LHCN-M2 (cell line): ENCODE measurements around the gene CDX2. TPM values are rescaled to one million over a fixed set of nuclear protein-coding genes. Genes with fewer than 3 reads are reported as not detected.

Source experiments
- DNase-seq: peaks from one replicate; pipeline ENCODE4 v3.0.0-alpha.2; 2012; ENCODE audit warnings: low read depth
- total RNA-seq: library from RNA; depleted of rRNA; stranded (reverse); fragments of >200 nt; gene quantifications from 2 replicates; pipeline ENCODE4 v1.2.3, GENCODE V29; 2014

CDX2 gene
- total RNA-seq, 1 experiment from 2014 or later, result not detected

GRCh38 chr13:27933118-27933517 is 36.0 kb downstream of the CDX2 start:
- no peak for DNase-seq

- DNase-seq, result no peak
These were observed 39.2 kb downstream of the CDX2 start for GRCh38 chr13:27929868-27930267.

GRCh38 chr13:27928805-27929753 is 40.0 kb downstream of the CDX2 start:
- no peak for DNase-seq

DNA sequence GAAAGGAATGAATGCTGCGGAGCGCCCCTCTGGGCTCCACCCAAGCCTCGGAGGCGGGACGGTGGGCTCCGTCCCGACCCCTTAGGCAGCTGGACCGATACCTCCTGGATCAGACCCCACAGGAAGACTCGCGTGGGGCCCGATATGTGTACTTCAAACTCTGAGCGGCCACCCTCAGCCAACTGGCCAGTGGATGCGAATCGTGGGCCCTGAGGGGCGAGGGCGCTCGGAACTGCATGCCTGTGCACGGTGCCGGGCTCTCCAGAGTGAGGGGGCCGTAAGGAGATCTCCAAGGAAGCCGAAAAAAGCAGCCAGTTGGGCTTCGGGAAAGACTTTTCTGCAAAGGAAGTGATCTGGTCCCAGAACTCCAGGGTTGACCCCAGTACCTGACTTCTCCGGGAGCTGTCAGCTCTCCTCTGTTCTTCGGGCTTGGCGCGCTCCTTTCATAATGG is 40.7 kb downstream of the CDX2 start:
- DNase-seq, result no peak

GRCh38 chr13:27927444-27928352 is 41.4 kb downstream of the CDX2 start:
- no peak for DNase-seq

DNA sequence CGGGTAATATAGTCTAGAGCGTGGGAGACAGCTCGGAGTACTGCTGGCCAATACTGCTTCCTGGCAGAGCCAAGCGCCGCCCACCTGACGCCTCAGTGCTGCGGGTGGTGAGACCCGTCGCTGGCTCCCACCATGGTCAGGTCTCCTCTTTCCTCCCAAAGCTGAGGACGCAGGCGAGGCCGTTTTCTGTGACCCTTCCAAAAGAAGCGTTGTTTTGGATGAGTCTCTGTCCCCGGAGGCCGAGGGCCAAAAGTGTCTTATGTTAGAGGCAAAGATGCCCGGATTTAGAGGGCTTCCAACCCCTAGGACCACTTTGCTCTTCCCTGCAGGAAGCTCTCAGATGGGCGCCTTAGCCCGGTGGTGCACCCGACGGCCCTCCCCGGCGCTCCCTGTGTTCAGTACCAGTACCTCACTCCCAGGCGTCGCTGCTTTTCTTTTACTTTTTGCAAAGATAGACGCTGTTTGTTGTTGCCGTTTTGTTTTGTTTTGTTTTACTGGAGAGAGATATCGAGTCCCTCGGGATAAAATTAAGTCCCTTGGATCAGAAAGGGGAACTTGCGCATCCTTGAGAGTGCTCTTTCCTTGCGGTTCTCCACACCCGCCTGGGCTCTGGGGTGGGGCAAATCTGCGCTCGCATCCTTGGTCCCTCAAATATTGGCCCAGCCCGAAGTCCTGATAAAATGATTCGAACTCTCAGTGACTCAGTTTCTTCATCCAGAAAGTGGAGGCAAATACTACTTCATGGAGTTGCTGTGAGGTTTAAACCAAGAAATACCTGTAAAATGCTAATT is 42.3 kb downstream of the CDX2 start:
- no peak for DNase-seq

- DNase-seq, result no peak
These were observed 43.7 kb downstream of the CDX2 start for GRCh38 chr13:27925220-27925991.

DNA sequence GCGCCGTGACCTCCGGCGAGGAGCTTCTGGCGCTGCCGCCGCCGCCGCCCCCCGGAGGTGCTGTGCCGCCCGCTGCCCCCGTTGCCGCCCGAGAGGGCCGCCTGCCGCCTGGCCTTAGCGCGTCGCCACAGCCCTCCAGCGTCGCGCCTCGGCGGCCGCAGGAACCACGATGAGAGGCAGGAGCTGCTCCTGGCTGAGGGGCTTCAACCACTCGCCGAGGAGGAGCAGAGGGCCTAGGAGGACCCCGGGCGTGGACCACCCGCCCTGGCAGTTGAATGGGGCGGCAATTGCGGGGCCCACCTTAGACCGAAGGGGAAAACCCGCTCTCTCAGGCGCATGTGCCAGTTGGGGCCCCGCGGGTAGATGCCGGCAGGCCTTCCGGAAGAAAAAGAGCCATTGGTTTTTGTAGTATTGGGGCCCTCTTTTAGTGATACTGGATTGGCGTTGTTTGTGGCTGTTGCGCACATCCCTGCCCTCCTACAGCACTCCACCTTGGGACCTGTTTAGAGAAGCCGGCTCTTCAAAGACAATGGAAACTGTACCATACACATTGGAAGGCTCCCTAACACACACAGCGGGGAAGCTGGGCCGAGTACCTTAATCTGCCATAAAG is 44.5 kb downstream of the CDX2 start:
- DNase-seq, result no peak

DNA sequence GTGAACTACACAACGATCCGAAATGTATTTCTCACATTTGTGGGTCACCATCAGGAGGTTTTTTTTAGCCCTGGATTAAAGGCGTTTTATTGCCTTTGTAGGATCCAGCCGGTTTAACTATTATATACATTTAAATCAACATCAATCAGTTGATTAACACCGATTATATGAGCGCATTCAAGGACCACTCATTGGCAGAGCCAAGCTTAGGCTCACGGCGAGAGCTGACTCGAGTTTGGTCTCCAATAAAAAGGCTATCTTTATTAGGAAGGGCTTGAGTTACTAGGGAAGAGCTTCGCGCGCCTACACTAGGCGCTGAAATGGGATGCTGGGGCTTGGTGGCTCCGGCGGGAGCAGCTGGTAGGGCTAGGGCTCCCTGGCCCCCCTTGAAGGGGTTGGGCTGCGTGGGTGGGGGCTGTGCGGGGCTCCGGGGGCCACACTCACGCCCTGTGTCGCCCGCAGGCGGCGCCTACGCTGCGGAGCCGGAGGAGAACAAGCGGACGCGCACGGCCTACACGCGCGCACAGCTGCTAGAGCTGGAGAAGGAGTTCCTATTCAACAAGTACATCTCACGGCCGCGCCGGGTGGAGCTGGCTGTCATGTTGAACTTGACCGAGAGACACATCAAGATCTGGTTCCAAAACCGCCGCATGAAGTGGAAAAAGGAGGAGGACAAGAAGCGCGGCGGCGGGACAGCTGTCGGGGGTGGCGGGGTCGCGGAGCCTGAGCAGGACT is 45.2 kb downstream of the CDX2 start:
- no peak for DNase-seq

DNA sequence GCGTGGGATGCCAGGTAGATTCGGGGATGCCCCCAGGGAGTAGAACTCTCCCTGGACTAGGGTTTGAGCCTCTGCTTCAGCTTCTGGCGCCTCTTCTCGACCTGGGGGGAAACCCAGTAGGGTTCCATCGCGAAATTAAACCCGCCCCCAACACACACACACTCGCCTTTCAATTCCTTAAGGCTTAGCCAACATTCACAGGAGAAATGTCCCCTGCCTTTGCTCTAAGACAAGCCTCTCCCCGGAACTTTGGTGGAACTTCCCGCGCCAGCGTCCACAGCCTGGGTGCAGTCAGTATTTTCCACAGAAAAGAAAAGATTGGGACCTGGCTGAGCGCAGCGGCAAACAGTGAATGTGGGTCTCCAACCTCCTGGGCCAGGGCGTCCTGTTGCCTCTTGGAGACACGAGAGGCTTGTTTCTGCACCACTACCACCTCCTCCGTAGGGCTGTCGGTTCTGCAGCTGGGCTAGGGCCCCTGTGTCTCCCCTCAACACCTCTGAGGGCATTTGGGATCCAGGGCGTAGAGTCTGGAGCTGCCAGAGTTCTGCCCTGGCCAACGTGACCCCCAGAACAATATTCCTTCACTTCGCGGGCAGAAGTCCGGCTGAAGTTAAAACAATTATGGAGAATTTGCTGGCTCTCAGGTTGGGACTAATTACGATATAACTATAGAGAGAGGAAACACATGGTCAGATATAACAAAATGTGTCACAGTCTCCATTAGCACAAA is 46.1 kb downstream of the CDX2 start:
- DNase-seq, result no peak

DNA sequence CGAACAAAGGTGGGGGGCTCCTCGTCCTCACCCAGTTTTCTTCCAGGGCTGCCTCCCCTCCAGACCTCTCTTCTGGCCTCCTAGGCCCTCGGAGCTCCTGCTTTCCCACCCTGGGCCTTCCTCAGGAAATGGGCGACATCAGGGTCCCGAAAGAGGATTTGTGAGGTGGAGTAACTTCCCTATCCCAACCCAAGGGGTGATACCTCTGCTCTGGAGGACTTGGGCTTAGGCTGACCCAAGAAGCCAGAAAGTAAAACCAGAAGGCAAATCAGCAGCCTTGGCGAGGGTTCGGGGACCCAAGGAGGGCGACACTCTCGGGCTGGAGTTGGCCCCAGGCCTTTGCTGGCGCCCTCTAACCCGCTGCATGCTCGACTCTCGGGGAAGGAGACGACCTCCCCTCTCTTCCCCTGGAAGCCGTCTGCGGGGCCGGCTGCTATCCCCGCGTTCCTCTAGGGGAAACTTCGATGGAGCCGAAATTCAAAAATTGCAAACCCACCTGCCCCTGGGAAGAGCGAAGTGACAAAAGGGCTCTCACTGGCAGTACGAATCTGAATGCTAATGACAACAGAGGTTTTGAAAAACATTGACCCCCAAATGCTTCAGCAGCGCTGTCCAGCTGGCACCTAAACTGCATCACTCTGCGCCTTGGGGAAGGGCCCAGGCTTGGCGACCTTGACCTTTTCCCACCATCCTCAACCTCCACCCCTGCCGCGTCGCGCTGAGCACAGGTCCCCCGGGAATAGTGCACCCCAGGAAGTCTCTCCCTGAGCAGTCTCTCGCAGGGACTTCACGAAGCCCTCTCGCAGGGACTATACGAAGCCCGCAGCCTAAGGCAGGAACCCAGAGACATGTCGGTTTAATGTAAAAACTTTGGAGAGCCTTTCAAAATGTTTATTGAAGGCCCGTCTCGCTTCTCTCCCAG is 46.9 kb downstream of the CDX2 start:
- no peak for DNase-seq

DNA sequence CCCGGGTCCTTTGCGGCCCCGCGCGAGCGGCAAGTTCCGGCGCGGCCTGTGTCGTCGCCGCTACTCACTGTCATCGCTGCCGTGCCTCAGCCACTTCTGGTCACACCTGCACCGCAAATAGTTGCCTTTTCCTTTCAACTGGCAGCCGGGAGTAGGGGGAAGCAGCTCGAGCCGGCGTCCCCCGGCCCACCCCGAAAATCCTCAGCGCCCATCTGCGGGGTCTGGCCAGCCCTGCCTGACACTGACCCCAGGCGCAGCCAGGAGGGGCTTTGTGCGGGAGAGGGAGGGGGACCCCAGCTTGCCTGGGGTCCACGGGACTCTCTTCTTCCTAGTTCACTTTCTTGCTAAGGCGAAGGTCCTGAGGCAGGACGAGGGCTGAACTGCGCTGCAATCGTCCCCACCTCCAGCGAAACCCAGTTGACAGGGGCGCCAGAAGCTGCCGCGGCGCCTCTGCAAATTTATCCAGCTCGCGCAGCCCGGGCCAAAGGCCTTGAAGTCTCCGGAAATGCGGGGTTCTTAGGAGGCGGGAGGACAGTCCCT is 47.6 kb downstream of the CDX2 start:
- no peak for DNase-seq

DNA sequence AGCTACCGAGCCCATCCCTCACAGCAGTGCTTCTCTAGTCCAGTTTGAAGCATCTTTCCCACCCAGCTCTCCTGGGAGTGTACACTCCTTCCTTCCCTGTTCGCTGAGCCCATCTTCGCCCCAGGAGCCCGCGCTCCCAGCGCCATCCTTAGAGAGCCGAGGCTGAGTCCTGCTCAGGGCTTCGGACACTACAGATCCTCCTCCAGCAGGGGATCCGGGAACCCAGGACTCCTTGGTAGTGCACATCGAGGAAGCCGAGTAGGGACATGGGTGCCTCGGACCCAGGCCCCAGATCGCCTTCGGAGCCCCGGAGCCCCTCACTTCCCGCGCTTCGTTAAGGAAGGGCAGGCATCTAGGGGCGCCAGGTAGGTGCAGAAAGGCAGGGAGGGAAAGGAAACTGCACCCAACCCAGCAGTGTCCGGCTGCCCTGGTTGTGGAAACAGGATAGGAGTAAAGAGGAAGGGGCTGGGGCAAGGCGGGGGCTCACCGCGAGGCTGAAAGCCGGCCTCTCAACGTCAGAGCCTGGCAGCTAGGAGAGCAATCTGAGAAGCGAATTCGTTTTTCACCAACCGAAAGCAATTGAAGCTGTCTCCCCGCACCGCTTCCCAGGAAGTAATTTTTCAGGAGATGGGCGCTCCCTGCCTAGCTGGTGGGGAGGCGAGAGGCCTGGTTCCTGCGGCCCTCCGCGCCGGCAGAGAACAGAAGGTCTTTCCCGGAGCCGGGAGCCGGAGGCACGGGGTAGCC is 48.3 kb downstream of the CDX2 start:
- no peak for DNase-seq

GRCh38 chr13:27919934-27920676 is 49.0 kb downstream of the CDX2 start, which contains the start of gene PDX1:
Gene PDX1, plus strand, starts transcription at chr13:27920000. Its CDS starts 139 bp downstream, at chr13:27920139.
- DNase-seq, result no peak

DNA sequence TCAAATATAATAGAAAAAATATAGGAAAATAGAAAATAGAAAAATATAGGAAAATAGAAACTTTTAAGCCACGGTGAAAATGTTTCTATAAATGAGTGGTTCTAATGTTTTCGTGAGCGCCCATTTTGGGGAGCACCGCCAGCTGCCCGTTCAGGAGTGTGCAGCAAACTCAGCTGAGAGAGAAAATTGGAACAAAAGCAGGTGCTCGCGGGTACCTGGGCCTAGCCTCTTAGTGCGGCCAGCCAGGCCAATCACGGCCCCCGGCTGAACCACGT is 49.5 kb downstream of the CDX2 start:
- no peak for DNase-seq
